Mucosa of rectum (tissue), 2 donors: ENCODE data around the gene RREB1.

Experiments
- H3K27ac ChIP-seq, 2 donors: one replicate each; pipeline ENCODE4 v1.7.0; 2013; ENCODE audit warnings: inconsistent platforms in 2 of 2, low read depth in 2 of 2, low read length in 2 of 2
- H3K27me3 ChIP-seq, 2 donors: one replicate each; pipeline ENCODE4 v1.7.0; 2013; ENCODE audit warnings: low read length in 2 of 2; ENCODE audit not compliant: control insufficient read depth in 2 of 2, insufficient read depth in 2 of 2
- H3K36me3 ChIP-seq, 2 donors: one replicate each; pipeline ENCODE4 v1.7.0; 2013; ENCODE audit warnings: low read length in 2 of 2; ENCODE audit not compliant: control insufficient read depth in 2 of 2, insufficient read depth in 2 of 2
- H3K4me1 ChIP-seq, 2 donors: one replicate each; pipeline ENCODE4 v1.7.0; 2013; ENCODE audit warnings: low read length in 2 of 2, mild to moderate bottlenecking in 1 of 2; ENCODE audit not compliant: control insufficient read depth in 2 of 2, insufficient read depth in 2 of 2
- H3K4me3 ChIP-seq, 2 donors: one replicate each; pipeline ENCODE4 v1.7.0; 2013; ENCODE audit warnings: low read length in 2 of 2
- H3K9ac ChIP-seq, 2 donors: one replicate each; pipeline ENCODE4 v1.7.0; 2013; ENCODE audit warnings: low read length in 2 of 2, low read depth in 1 of 2, mild to moderate bottlenecking in 1 of 2
- H3K9me3 ChIP-seq, 2 donors: one replicate each; pipeline ENCODE4 v1.7.0; 2013; ENCODE audit warnings: low read length in 2 of 2; ENCODE audit not compliant: control insufficient read depth in 2 of 2
- donor health status: healthy.
- donor health status: Normal muscosa, but diverticular disease.

RREB1 gene

DNA sequence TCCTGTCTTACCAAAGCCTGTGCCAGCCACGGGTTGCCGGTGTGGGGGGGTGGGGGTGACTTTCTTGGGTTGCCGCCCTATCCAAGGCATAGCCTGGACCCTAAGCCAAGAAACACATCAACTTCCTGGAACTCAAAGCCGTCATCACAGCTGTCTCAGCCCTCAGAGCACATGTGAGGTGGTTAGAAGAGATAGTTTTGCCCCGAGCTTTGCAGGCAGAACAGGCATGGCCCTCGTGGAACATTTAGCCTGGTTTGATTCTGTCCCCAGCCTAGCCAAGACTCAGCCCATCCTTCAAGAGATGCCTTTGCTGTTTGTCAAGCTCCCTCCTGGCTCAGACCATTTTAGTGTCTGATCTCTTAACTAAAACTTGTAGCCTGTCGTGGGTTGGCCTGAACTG, 64.9 kb downstream of the RREB1 start:
- no peak overlapping the region for H3K27ac ChIP-seq
- no peaks in the 10 kb centered on the region for H3K9me3 ChIP-seq
- H3K9ac ChIP-seq, result no peak overlapping the region
- no peak overlapping the region for H3K4me3 ChIP-seq
- no peaks in the 10 kb centered on the region for H3K27me3 ChIP-seq
- H3K4me1 ChIP-seq, result peaks cover 31 to 41% of the 10 kb centered on the region in 2 donors
- peaks cover 0 to 8% of the 10 kb centered on the region in 2 donors for H3K36me3 ChIP-seq

DNA sequence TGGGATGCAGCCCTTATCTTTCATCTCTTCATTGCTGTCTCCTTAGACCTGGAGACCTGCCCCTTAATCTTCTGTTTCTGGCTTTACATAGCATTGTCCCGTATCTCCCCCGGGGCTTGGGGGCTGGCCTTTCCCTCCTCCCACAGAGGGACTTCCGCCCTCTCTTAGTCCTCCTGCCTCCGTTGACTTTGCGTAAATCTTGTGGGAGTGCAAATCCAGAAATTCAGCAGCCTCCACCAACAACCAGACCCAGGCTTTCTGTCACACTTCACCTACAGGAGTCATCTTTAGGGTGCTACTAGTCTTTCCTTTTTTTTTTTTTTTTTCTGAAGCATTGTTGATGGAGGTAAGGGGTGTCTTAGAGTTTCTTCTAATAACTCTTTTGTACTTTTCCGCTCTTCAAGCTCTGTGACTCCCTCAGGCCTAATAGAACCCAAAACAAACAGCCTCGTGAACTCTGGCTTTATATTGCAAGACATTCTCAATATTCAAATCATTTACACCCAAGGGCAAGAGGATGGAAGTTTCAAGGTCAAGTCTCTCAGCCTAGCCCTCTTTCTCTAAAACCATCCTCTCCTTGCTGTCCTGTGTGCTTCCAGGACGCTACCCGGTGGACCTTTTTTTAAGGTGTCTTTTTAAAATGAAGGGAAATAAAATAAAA, 66.2 kb downstream of the RREB1 start:
- peaks cover 6 to 13% of the 10 kb centered on the region in 2 donors for H3K36me3 ChIP-seq
- no peak overlapping the region for H3K4me3 ChIP-seq
- no peak overlapping the region for H3K27ac ChIP-seq
- H3K4me1 ChIP-seq, result peaks cover 24 to 29% of the 10 kb centered on the region in 2 donors
- no peak overlapping the region for H3K9ac ChIP-seq
- no peaks in the 10 kb centered on the region for H3K27me3 ChIP-seq
- no peaks in the 10 kb centered on the region for H3K9me3 ChIP-seq

DNA sequence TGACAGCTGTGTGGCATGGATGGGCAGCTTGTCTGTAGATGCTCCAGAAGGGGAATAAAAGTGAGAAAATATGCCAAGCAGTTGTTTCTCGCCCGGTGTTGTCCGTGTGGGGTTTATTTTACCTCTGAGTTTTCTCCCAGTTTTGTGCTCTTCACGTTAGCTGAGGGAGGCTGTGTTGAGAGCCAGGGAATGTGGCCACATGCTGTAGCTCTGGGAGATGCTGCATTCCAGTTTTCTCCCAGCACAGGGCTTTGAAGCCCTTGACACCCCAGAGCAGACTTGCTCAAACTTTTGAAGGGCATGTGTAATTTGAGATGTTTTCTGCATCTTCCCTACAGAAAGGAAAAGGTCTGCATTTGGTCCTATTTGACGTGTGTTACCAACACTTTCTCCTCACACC, 67.7 kb downstream of the RREB1 start:
- H3K9me3 ChIP-seq, result no peaks in the 10 kb centered on the region
- no peaks in the 10 kb centered on the region for H3K27me3 ChIP-seq
- H3K4me1 ChIP-seq, result peaks cover 11 to 15% of the 10 kb centered on the region in 2 donors
- peaks cover 14 to 21% of the 10 kb centered on the region in 2 donors for H3K36me3 ChIP-seq
- no peak overlapping the region for H3K9ac ChIP-seq
- H3K4me3 ChIP-seq, result no peak overlapping the region
- no peak overlapping the region for H3K27ac ChIP-seq

DNA sequence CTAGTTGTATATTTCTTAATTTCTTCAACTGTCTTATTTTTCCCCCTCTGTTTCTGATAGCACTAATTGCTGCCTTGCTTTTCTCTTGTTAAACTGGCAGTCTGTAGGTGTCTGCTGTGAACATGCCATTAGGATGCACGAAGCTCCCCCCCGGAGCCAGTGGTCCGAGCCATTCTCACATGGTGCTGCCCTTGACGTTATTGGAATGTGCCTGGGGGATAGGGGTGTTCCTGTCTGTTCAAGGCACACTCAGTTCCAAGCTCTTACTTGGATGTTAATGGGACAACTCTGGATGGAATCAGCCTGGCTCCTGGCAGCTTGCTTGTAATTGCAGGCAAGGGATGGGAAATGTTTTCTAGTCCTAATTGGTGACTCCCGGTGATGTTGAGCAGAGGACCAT, 68.4 kb downstream of the RREB1 start:
- Histone ChIP-seq H3K27ac (no peak overlapping the region), H3K9ac (no peak overlapping the region), H3K27me3 (no peaks in the 10 kb centered on the region), H3K36me3 (peaks cover 20 to 28% of the 10 kb centered on the region in 2 donors), H3K4me3 (no peak overlapping the region), H3K9me3 (no peaks in the 10 kb centered on the region), H3K4me1 (peaks cover 4 to 9% of the 10 kb centered on the region in 2 donors)

DNA sequence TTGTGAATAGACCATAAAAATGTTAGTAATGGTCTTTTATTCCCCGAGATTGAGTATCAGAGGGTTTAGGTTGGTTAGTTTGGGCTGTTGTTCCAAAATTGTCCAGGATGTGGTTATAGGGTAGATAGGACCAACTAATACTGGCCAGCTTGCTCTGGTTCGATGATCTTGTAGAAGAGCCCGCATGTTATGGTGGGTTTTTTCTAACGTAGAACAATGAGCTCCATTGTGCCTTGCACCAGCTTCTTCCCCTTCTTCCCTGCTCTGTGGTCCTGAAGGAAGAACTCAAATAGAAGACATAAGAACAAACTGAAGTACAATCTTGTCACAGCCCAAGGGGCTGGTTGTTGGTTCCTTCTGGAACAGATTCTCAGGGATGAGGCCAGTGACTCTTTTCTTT, 70.5 kb downstream of the RREB1 start:
- Histone ChIP-seq H3K27ac (no peak overlapping the region), H3K36me3 (peaks cover 38 to 46% of the 10 kb centered on the region in 2 donors), H3K4me1 (no peaks in the 10 kb centered on the region)

DNA sequence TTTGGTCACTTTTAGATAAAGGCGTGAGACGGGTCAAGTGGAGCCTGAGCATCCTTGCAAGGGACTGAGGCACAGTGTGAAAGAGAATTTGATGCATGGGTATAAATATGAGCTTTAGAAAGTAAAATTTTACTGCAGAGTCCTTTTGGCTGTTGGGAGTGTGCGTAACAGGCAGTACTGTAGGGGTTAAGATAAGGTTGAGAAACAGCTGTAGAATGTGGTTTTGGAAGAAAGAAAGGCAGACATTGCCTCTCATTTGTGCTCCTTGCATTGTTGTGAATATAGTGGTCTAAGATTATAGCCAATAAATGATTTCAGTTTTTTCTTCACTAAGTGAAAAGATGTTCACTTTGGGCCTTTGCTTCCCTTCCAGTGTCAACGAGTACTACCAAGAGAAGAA, 73.0 kb downstream of the RREB1 start:
- Histone ChIP-seq H3K27me3 (no peaks in the 10 kb centered on the region), H3K9ac (no peak overlapping the region), H3K9me3 (no peaks in the 10 kb centered on the region), H3K4me1 (no peaks in the 10 kb centered on the region), H3K36me3 (peaks cover 44 to 56% of the 10 kb centered on the region in 2 donors), H3K4me3 (no peak overlapping the region), H3K27ac (no peak overlapping the region)

More for the DNA sequence above, 70.5 kb downstream of the RREB1 start:
- Histone ChIP-seq H3K9me3 (no peaks in the 10 kb centered on the region), H3K27me3 (no peaks in the 10 kb centered on the region), H3K9ac (no peak overlapping the region), H3K4me3 (no peak overlapping the region)

DNA sequence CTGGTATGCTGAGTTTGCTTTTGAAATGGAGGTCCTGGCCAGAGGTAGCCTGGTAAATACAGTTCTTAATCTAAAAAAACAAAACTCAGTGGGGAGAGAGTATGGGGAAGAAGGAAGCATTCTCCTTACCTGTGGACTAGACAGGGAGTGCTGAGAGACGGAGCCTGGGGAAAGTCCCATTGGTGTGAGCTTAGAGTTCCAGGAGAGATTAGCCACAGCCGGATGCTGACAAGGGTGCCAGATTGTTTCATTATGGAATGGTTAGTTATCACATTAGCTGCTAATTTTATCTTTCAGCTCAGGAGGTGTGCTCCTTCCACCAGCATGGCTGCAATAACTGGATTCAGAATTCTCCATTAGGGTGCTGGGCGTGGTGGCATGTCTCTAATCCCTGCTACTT, 75.9 kb downstream of the RREB1 start:
- Histone ChIP-seq H3K9ac (no peak overlapping the region), H3K27ac (no peak overlapping the region), H3K4me1 (no peaks in the 10 kb centered on the region), H3K4me3 (no peak overlapping the region), H3K27me3 (no peaks in the 10 kb centered on the region), H3K9me3 (no peaks in the 10 kb centered on the region), H3K36me3 (peaks cover 51 to 63% of the 10 kb centered on the region in 2 donors)

DNA sequence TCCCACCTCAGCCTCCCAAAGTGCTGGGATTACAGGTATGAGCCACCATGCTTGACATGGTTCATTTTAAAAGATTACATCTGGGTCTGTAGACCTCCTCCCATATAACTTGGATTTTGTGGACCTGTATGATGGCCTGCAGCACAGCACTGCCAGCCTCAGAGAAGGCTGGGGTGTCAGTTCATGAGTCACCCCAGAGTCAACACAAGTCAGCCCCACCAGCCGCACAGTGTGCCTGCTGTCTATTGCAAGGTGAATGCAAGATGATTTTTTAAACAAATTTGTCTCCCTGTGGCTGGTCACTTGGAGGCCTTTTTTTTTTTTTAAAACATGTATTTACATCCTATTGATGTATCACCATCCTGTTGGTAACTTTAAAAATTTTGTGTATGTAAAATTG, 76.7 kb downstream of the RREB1 start:
- Histone ChIP-seq H3K27me3 (no peaks in the 10 kb centered on the region), H3K9ac (no peak overlapping the region), H3K4me1 (no peaks in the 10 kb centered on the region), H3K9me3 (no peaks in the 10 kb centered on the region), H3K27ac (no peak overlapping the region), H3K36me3 (peaks cover 57 to 68% of the 10 kb centered on the region in 2 donors), H3K4me3 (no peak overlapping the region)

DNA sequence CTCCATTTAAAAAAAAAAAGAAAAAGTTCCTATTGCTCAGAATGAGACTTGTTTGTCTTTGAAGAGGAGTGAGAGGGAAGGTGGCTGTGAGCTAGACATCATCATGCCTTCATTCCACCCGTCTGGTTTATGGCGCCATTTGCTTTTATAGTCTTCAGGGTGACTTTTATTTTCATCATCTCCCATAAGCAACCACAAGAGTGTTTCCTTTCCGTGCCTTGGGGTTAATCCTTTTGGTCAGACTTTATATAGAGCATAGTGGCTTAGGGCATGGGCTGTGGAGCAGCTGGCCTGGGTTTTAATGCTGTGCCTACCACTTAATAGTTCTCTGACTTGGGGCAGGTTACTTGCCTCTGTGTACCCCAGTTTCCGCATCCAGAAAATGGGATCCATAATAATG, 77.8 kb downstream of the RREB1 start:
- no peaks in the 10 kb centered on the region for H3K4me1 ChIP-seq
- no peak overlapping the region for H3K27ac ChIP-seq
- H3K9ac ChIP-seq, result no peak overlapping the region
- H3K4me3 ChIP-seq, result no peak overlapping the region
- no peaks in the 10 kb centered on the region for H3K9me3 ChIP-seq
- H3K36me3 ChIP-seq, result peaks cover 50 to 66% of the 10 kb centered on the region in 2 donors
- H3K27me3 ChIP-seq, result no peaks in the 10 kb centered on the region

DNA sequence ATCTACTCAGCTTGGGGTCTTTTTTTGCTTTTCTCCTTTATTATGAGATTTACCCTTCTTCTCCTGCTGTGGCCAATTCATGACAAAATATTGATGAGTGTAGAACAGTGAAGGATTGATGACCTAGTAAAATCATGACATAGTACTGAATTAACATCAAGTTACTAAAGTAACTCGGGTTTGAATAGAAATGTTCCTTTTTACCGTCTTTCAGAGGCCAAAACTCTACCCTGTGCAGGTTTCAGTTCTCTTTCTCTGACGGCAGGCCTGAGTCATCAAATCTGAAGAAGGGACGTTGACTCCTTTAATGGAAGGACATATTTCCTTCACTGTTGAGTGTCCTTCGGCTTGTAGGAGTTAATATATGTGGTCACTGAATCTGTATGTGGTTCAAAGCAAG, 80.7 kb downstream of the RREB1 start:
- no peaks in the 10 kb centered on the region for H3K9me3 ChIP-seq
- no peaks in the 10 kb centered on the region for H3K27me3 ChIP-seq
- no peak overlapping the region for H3K4me3 ChIP-seq
- H3K9ac ChIP-seq, result no peak overlapping the region
- peaks cover 34 to 45% of the 10 kb centered on the region in 2 donors for H3K36me3 ChIP-seq
- no peak overlapping the region for H3K27ac ChIP-seq
- H3K4me1 ChIP-seq, result peaks cover 2 to 6% of the 10 kb centered on the region in 2 donors
